ENCODE results near the gene PKD1.

PKD1 gene

DNA sequence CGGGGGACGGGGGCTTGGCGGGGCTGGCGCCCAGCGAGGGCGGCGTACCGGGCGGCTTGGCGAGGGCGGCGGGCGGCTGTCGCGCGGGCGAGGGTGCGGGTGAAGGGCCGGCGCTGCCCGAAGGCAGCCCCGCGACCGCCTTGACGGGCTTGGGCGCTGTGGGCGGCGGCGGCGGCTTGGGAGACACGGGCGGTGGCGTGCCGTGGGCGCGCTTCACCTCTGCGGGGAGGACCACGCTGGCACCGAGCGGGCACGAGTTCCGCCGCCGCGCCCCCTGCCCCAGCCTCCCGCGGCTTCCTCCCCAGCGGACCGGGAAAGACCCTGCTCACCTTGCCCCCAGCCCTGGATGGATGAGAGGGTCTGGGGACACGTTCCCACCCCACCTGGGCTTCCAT, 43.4 kb upstream of the PKD1 start:
- no peak for DNase-seq (ENCODE audit: low read depth, low spot score)
- H3K36me3 ChIP-seq (ENCODE audit: insufficient read depth, low read length) = peaks cover 13% of the 10 kb centered on the region; the same call in 1 of the 2 replicates
- H3K9ac ChIP-seq (ENCODE audit: insufficient read length) = no peak overlapping the region
- H3K4me3 ChIP-seq = no peak overlapping the region
- H3K27ac ChIP-seq = no peak overlapping the region
- no peak for TF ChIP-seq POLR2AphosphoS5 (IDR thresholded peaks at IDR 0.05; ENCODE audit: borderline replicate concordance, low read depth, low read length)
- TF ChIP-seq EZH2 (IDR thresholded peaks at IDR 0.05) = no peak
- TF ChIP-seq FOXP2 (optimal IDR thresholded peaks at IDR 0.05; ENCODE audit: control extremely low read depth, extremely low read length, insufficient read depth) = no peak
- no peaks in the 10 kb centered on the region for H3K9me3 ChIP-seq (ENCODE audit: low read depth, low read length)

DNA sequence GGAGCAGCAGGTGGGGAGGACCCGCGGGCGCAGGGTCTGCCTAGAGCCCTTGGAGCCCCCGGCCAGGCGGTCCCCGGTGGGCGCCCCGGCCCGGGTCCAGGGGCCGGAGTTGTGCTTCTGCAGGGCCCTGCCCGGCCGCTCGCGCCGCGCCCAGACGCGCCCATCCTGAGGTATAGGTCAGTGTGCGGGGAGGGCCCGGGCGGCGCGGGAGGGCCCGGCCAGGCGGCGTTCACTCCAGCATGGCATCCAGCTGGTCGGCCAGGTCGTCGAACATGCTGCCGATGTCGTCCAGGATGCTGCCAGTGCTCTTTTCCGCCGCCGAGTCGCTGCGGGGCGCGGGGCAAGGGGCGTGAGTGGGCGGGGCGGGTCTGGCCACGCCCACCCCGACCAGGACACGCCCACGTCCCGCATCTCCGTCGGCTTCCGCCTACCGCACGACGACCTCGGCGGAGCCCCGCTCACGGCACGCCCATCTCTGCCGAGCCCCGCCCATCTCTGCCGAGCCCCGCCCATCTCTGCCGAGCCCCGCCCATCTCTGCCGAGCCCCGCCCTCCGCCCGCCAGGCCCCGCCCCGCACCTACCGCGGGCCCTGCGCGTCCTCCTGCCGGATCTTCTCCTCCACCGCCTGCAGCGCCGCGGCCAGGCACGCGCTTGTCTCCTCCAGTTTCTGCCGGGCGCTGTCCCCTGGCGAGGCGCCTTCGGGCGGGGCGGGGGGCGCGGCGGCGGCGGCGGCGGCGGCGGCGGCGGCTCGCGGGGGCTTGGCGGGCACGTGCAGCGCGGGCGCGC, 42.8 kb upstream of the PKD1 start:
- TF ChIP-seq EZH2 (IDR thresholded peaks at IDR 0.05) = no peak
- TF ChIP-seq FOXP2 (optimal IDR thresholded peaks at IDR 0.05; ENCODE audit: control extremely low read depth, extremely low read length, insufficient read depth) = no peak
- TF ChIP-seq POLR2AphosphoS5 (IDR thresholded peaks at IDR 0.05; ENCODE audit: borderline replicate concordance, low read depth, low read length) = no peak
- H3K36me3 ChIP-seq (ENCODE audit: insufficient read depth, low read length) = peaks cover 13% of the 10 kb centered on the region; the same call in 1 of the 2 replicates
- DNase-seq (ENCODE audit: low read depth, low spot score) = no peak
- H3K9me3 ChIP-seq (ENCODE audit: low read depth, low read length) = no peaks in the 10 kb centered on the region
- H3K9ac ChIP-seq (ENCODE audit: insufficient read length) = no peak overlapping the region
- no peak overlapping the region for H3K4me3 ChIP-seq
- no peak overlapping the region for H3K27ac ChIP-seq

DNA sequence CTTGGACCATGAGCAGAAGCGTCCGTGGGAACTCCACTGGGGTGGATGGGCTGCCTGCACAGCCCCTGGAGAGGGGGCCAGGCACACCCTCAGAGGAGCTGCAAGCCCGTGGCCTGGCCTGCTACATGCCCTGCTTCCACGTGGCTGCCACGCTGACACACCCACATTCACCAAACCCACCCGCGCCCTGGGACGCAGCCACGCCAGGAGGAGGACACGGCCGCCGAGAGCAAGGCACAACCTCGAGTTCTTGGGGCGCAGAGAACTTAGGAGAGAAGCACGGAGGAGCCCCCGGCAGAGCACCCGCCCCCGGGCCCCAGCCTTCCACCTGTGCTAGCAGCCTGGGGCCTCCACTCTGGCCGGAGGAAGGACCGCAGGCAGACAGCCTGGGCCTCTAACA, 41.9 kb upstream of the PKD1 start:
- no peak for DNase-seq (ENCODE audit: low read depth, low spot score)
- H3K9me3 ChIP-seq (ENCODE audit: low read depth, low read length) = no peaks in the 10 kb centered on the region
- H3K27ac ChIP-seq = no peak overlapping the region
- peaks cover 13% of the 10 kb centered on the region; the same call in 1 of the 2 replicates for H3K36me3 ChIP-seq (ENCODE audit: insufficient read depth, low read length)
- no peak for TF ChIP-seq EZH2 (IDR thresholded peaks at IDR 0.05)
- no peak for TF ChIP-seq FOXP2 (optimal IDR thresholded peaks at IDR 0.05; ENCODE audit: control extremely low read depth, extremely low read length, insufficient read depth)
- TF ChIP-seq POLR2AphosphoS5 (IDR thresholded peaks at IDR 0.05; ENCODE audit: borderline replicate concordance, low read depth, low read length) = no peak
- no peak overlapping the region for H3K4me3 ChIP-seq
- no peak overlapping the region for H3K9ac ChIP-seq (ENCODE audit: insufficient read length)

- no peak overlapping the region for H3K27ac ChIP-seq
- H3K4me3 ChIP-seq = no peak overlapping the region
- H3K9ac ChIP-seq (ENCODE audit: insufficient read length) = no peak overlapping the region
- TF ChIP-seq EZH2 (IDR thresholded peaks at IDR 0.05) (no peak), POLR2AphosphoS5 (IDR thresholded peaks at IDR 0.05; ENCODE audit: borderline replicate concordance, low read depth, low read length) (no peak), FOXP2 (optimal IDR thresholded peaks at IDR 0.05; ENCODE audit: control extremely low read depth, extremely low read length, insufficient read depth) (no peak)
- peaks cover 13% of the 10 kb centered on the region; the same call in 1 of the 2 replicates for H3K36me3 ChIP-seq (ENCODE audit: insufficient read depth, low read length)
- H3K9me3 ChIP-seq (ENCODE audit: low read depth, low read length) = no peaks in the 10 kb centered on the region
- no peak for DNase-seq (ENCODE audit: low read depth, low spot score)
These were observed 41.4 kb upstream of the PKD1 start for GRCh38 chr16:2177101-2177500.

GRCh38 chr16:2176047-2176446, 40.3 kb upstream of the PKD1 start:
- Histone ChIP-seq H3K9ac (ENCODE audit: insufficient read length) (no peak overlapping the region), H3K36me3 (ENCODE audit: insufficient read depth, low read length) (peaks cover 13% of the 10 kb centered on the region; the same call in 1 of the 2 replicates), H3K27ac (no peak overlapping the region), H3K4me3 (no peak overlapping the region), H3K9me3 (ENCODE audit: low read depth, low read length) (no peaks in the 10 kb centered on the region)
- DNase-seq (ENCODE audit: low read depth, low spot score) = no peak
- TF ChIP-seq EZH2 (IDR thresholded peaks at IDR 0.05) (no peak), POLR2AphosphoS5 (IDR thresholded peaks at IDR 0.05; ENCODE audit: borderline replicate concordance, low read depth, low read length) (no peak)

- no peak for DNase-seq (ENCODE audit: low read depth, low spot score)
- Histone ChIP-seq H3K36me3 (ENCODE audit: insufficient read depth, low read length) (peaks cover 13% of the 10 kb centered on the region; the same call in 1 of the 2 replicates), H3K9ac (ENCODE audit: insufficient read length) (no peak overlapping the region), H3K27ac (no peak overlapping the region), H3K4me3 (no peak overlapping the region), H3K9me3 (ENCODE audit: low read depth, low read length) (no peaks in the 10 kb centered on the region)
- no peak for TF ChIP-seq EZH2 (IDR thresholded peaks at IDR 0.05)
- TF ChIP-seq FOXP2 (optimal IDR thresholded peaks at IDR 0.05; ENCODE audit: control extremely low read depth, extremely low read length, insufficient read depth) = no peak
- no peak for TF ChIP-seq POLR2AphosphoS5 (IDR thresholded peaks at IDR 0.05; ENCODE audit: borderline replicate concordance, low read depth, low read length)
These were observed 39.8 kb upstream of the PKD1 start for GRCh38 chr16:2175454-2175853.

GRCh38 chr16:2174396-2175131, 38.9 kb upstream of the PKD1 start:
- H3K36me3 ChIP-seq (ENCODE audit: insufficient read depth, low read length) = peaks cover 13% of the 10 kb centered on the region; the same call in 1 of the 2 replicates
- DNase-seq (ENCODE audit: low read depth, low spot score) = no peak
- no peak overlapping the region for H3K9ac ChIP-seq (ENCODE audit: insufficient read length)
- H3K4me3 ChIP-seq = no peak overlapping the region
- H3K27ac ChIP-seq = no peak overlapping the region
- TF ChIP-seq EZH2 (IDR thresholded peaks at IDR 0.05) = no peak
- no peak for TF ChIP-seq FOXP2 (optimal IDR thresholded peaks at IDR 0.05; ENCODE audit: control extremely low read depth, extremely low read length, insufficient read depth)
- TF ChIP-seq POLR2AphosphoS5 (IDR thresholded peaks at IDR 0.05; ENCODE audit: borderline replicate concordance, low read depth, low read length) = no peak
- no peaks in the 10 kb centered on the region for H3K9me3 ChIP-seq (ENCODE audit: low read depth, low read length)

- no peak for DNase-seq (ENCODE audit: low read depth, low spot score)
- Histone ChIP-seq H3K9me3 (ENCODE audit: low read depth, low read length) (no peaks in the 10 kb centered on the region), H3K4me3 (no peak overlapping the region), H3K36me3 (ENCODE audit: insufficient read depth, low read length) (peaks cover 13% of the 10 kb centered on the region; the same call in 1 of the 2 replicates), H3K27ac (no peak overlapping the region), H3K9ac (ENCODE audit: insufficient read length) (no peak overlapping the region)
- TF ChIP-seq EZH2 (IDR thresholded peaks at IDR 0.05) (no peak), FOXP2 (optimal IDR thresholded peaks at IDR 0.05; ENCODE audit: control extremely low read depth, extremely low read length, insufficient read depth) (no peak), POLR2AphosphoS5 (IDR thresholded peaks at IDR 0.05; ENCODE audit: borderline replicate concordance, low read depth, low read length) (no peak)
These were observed 38.2 kb upstream of the PKD1 start for GRCh38 chr16:2173916-2174315.
